Kidney capillary endothelial cell (primary cell): Measurements from ENCODE around the gene SPAG16.
"Not testable (repeated sequence)": the region's sequence is repeated elsewhere in the genome, so short reads cannot be mapped to it uniquely, and the experiment has no call there.

Experiments
- DNase-seq: peaks from one replicate; pipeline ENCODE4 v3.0.0-alpha.2; 2018; ENCODE audit warnings: low spot score

SPAG16 gene

DNA sequence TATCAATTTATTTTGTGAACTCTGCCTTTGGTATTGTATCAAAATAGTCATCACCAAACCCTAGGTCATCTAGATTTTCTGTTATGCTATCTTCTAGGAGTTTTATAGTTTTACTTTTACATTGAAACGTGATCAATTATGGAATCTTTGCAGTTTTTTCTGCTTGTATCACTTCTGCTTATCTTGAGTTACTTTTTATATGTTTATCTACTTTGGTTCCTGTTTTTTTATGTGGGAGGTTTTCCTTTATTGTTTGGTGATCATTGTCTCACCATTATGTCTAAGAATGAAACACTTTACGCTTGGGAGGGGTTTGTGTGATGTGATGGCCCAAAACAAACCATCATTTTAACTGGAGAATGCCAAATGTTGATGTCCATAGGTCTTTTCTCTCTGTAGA is 261.2 kb downstream of the SPAG16 start:
- no peak for DNase-seq

DNA sequence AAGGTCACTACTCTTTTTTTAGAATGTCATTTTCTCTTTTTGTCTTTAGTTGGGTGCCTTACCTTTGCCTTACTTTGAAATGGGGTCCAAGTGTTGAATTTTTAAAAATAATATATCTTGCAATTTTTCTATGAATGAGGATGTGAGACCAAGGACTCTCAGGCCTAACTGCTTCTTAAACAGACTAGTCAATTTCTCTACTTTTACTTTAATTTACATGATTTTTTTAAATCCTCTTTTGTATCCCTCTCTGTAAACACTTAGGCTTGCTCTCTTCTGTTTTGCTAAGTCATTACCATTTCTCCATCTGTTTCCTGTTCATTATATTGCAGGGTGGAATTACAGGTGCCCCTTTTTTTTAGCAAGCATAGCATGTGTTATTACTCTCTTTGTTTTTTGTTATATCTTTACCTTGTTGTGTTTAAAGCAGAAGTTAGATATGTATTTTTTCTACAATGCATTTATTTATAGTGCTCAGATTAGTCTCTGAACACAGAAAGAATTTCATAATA is 261.8 kb downstream of the SPAG16 start:
- no peak for DNase-seq

DNA sequence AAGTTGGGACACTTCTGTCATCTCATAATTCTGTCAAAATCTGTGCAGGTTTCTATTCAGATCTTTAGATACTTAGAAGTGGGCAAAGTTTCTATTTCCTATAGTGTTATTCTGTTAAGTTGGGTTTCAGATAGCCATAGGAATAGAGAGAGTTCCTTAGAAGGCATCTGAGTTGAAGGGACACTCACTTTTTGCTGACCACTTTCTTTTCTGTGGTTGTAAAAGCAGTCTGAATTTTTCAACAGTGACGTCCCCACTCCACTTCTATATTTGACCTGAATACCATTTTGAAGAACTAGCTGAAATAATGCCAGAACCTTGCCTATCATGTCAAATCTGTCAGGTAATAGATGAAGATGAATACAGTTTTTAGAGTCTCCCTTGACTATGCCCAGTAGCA is 267.3 kb downstream of the SPAG16 start:
- no peak for DNase-seq

DNA sequence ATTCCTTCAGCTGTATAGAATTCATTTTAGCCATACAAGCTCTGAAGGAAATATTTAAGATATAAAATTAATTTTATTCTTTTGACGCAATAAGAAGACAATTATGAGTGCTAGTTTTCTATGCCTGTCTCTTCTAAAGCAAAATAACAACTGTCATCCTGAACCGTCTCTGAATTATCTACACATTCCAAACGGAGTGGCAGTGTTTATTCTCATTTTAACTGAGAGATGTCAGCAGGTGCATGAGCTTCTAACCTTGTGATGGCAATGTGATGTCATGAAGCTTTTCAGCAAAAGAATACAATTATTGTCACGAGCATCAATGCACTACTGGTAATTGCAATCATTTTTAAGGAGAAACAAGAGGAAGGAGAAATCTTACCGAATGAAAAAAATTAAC is 274.8 kb downstream of the SPAG16 start:
- DNase-seq: no peak

DNA sequence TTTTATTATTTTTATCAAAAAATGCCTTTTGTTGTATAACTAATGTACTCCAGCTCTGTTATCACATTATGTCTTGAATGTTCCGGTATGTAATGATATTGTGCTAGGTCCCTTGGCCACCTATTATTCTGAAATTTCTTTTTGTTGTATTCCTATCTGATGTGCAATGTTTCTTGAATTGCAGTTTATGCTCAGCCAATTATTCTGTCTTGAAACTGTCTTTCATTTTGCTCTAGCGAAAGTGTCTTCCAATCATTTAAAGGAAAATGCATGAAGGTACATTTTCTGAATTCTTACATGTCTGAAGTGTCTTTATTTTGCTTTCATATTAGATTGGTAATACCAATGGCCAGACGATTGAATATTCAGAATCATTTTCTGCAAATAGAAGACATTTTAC is 277.5 kb downstream of the SPAG16 start:
- no peak for DNase-seq

DNA sequence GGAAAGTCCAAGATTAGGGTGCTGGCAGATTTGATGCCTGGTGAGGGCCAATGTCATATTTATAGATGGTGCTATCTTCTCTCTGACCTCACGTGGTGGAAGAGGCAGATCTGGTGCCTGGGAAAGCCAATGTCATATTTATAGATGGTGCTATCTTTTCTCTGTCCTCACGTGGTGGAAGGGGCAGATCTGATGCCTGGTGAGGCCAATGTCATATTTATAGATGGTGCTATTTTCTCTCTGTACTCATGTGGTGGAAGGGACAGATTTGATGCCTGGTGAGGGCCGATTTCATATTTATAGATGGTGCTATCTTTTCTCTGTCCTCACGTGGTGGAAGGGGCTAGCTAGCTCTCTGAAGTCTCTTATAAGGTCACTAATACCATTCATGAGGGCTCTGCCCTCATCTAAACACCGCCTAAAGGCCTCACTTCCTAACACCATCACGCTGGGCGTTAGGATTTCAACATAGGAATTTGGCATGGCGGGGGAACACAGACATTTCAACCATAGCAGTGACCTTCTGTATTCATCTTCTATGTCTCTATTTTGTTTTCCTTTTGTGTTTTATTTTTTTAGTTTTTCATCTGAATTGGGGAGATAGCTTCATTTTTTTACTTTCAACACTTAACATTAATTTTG is 278.4 kb downstream of the SPAG16 start:
- DNase-seq: no peak

DNA sequence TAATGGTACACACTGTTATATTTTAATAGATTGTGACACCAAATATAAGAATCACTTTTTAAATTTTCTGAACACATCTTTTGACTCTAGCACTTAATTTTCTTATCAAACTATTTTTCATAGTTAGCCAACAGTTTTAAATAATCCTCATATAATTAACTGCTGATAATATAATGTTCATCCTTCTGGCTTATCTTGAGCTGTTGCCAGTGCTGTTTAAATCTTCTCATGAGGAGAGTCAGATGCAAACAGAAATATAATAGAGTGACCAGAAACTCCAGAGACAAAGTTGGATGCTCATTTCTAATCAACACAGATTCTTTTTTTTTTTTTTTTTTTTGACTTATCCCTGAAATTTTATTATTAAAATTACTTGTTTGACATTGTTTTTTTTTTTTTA is 282.6 kb downstream of the SPAG16 start:
- DNase-seq: no peak

DNA sequence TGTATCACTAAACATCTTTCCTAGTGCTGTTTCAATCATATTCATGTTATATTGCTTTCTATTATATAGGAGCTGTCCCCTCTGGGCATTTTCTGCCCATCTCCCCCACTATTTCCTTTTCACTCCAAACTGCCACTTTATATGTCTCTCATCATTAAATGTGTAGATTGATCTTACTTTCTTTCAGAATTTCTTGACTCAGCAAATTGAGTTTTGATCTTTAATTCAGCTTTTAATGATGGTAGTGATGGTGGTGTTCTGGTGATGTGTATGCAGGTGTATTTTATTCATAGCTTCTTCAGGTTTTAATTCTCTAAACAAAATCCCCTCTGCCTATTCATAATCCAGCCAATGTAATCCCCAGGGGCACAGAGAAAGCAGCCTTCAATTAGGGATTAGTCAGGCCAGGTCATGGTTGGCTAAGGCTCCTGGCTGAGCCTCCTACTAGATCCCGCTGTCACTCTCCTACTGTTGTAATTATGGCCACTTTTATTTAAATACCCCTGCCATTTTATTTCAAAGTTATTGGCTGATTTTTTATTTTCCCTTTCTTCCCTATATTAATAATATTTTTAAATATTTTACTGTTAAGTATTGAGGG is 325.4 kb downstream of the SPAG16 start:
- no peak for DNase-seq

DNA sequence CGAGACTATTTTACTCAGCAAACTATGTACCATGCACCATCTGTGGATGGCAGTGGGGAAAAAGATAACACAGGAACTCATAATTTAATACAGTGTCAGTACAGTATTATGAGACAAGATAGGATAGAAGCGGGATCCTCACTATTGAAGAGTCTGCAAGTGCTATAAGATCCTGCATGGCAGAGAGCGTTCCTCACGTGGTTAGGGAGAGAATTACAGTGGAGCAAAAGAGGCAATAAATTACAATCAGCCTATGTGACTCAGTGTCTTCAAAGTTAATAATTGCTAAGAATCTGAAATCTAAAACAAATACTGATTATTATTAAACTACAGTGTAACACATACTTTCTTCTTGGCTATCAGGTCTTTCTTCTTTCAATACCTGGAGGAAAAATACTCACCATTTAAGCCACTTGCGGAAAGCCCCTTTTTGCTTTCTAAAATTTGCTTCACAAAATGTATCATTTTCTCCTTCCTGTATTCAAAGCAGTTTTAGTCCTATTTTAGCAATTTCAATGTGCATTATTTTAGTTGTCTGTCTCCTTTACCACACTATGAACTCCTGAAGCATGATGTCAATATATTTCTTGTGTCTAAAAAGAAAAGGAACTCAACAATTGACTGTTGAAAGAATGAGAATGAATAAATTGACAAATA is 342.9 kb downstream of the SPAG16 start:
- no peak for DNase-seq

DNA sequence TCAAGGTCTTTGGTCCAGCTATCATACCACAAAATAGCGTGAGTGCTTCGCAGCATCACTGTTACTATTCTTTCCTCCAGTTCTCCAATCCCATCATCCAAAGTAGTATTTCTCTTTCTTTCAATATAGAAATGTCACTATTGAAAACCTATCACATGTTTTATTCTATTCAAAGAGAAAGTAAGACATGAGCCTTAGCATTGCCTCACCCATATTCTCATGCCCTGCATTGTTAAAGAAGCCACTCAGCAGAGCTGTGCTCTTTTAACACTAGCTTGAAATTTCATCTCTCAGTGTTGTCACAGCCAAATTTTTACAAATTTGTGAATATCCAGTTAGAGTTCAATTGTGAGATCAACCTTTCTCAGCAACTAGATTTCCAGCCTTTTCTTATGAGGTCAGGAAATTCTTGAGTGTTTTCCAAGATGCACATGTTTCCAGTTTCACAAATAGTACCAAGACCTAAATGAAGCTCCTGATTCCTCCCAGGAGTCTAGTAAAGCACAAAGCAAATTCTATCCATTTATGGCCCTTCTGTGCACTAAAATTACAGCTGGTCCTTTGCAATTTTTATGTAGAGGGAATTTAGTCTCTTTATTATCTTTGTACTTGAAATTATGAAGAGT is 343.7 kb downstream of the SPAG16 start:
- no peak for DNase-seq

DNA sequence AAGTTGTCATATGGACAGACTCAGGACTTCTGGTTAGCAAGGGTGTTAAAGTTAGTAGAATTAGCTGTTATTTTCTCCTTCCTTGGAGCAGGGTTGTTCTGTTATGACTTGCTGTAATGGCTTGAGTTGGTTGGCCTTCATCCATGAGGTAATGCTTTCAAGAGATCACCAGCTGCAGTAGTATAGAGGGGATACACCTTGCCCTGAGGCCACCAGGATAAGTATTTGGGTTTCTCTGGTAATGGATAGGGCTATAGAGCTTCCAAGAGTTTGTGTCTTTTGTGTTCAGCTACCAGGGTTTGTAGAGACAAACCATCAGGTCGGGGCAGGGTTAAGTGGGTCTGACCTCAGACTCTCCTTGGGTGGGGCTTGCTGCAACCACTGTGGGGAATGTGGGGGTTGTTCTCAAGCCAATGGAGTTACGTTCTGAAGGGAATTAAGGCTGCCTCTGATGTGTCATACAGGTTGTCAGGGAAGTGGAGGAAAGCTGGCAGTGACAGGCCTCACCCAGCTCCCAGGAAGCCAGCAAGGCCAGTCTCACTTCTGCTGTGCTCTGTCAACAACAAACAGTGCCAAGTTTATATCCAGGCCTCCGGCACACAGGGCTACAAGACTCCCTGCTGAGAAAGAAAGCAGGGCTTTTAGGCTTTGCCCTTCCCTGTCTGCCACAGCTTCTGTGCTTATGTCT is 356.6 kb downstream of the SPAG16 start:
- no peak for DNase-seq

DNA sequence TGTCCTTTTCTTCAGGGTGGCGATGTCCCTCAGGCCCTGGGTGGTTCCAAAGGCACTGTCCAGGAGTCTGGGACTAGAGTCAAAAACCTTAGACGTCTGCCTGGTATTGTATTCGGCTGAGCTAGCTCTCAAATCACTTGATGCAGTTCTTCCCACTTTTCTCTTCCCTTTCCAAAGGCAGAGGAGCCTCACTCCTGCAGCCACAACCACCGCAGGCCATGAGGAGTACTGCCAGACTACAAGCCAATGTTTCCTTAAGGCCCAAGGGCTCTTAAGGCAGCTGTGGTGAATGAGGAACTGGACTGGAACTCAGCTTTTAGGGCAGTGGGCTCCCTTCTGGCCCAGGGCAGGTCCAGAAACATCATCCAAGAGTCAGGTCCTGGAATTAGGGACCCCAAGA is 360.7 kb downstream of the SPAG16 start:
- no peak for DNase-seq

DNA sequence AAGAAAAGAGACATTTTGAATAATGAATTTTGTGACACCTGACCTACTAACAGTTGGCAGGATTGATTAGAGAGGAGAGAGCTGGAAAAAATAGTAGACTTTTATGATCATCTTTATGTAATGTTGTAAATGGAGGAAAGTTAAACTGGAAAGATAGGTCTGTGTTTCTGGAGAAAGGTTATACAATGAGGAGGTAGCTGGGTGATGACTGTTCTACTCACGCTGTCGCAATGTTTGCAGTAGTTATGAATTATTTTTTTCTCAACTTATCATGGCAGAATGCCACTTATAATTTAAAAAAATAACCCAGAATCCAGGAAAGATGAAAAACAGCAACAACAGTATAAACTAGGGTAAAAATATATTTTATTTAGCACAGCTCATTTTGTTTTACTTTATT is 364.9 kb downstream of the SPAG16 start:
- DNase-seq: no peak

DNA sequence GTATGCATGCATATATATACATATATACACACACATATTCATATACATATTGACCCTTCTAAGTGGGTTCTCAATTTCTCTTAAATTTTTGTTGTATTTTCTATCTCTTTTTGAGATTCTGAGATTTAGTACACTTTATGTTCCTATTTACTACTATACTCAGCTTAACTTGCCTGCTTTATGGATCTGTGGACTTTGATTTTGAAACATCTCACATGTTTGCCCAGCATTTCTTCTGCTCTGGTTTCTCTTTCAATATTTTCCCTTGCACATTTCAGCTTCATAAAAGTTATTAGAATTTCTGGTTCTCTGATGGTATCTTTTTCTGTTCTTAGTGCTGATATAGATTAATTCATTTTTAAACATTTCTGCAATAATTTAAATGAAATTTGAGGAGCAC is 380.6 kb downstream of the SPAG16 start:
- no peak for DNase-seq

DNA sequence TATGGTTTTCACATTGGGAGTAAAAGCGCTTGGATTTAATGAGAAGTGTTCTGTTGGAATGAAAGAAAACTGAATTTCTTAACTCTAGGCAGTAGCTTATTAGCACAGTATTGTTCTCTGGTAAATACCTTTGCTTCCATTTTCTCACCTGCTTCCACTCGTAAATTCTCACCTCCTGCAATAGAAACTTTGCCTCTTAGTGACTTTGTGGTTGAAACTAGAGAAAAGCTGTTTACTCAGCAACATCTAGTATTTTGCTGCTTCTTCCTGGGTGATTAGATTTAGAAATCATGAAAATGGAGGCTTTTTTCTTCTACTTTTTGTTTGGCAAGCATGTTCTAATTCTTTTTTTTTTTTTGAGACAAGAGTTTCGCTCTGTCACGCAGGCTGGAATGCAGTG is 385.4 kb downstream of the SPAG16 start:
- DNase-seq: no peak

DNA sequence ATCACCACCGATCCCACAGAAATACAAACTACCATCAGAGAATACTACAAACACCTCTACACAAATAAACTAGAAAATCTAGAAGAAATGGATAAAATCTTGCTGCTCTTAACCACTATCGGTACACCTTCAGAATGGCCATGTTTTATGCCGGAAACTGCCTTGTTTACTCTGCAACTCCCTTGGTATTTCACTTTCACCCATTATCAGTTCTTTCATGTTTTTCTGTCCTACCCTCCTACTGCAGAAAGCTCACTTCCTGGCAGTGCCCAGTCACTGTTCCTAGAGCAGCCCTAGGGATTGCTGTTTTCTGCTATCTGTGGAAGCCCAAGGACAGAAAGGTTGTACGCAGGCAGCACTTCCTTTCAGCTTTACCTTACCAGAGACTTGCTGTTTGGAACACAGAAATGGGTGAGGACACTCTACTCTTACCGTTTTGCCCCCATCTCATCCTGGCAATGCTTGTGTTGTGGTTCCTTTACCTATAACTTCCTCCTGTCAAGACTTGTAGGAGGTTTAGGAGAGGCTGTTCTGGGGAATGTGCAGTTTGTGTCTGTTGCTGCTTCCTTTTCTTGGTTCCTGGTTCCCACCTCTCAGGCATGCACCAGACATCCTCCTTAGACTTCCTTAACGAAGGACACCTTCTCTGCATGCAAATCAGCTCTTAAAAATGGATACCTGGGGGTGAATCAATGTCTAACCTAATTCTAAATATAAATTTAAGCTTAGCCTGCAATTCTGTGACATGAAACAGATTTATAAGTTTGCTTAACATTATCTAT is 394.4 kb downstream of the SPAG16 start:
- DNase-seq: no peak

DNA sequence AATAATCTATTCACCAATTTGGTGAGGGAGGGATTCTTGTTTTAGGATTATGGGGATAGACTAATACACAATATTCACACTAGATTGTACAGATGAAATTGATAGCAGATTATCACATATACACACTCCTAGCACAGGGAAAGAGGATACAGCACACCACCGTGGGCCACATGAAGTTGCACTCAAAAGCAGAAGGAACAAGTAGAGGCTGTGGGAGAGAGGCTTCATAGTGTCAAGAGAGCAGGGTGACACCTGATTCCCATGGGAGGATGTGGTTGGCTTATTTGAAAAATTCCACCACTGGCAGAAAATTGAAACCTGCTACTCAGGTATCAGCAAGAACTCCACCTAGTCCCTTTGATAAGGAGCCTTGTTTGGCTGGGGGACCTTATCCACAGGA is 395.6 kb downstream of the SPAG16 start:
- no peak for DNase-seq

DNA sequence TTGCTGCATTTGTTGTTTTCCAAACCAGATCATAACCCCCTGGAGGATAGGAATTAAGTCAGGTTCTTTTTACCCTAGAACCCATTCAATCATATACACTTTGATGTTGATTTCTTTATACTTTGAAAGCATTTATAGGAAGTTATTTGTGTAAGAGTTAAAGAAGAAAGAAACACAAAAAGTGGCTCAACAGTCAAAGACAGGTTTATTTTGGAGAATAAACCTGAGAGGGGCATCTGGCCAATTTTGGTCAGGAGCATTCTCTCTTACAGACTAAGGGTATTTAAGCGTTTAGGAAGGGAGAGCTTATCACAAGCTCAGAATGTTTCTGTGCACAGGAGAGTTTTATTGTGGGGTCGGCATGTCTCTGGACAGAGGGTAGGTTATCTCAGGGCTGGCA is 398.0 kb downstream of the SPAG16 start:
- DNase-seq: no peak

DNA sequence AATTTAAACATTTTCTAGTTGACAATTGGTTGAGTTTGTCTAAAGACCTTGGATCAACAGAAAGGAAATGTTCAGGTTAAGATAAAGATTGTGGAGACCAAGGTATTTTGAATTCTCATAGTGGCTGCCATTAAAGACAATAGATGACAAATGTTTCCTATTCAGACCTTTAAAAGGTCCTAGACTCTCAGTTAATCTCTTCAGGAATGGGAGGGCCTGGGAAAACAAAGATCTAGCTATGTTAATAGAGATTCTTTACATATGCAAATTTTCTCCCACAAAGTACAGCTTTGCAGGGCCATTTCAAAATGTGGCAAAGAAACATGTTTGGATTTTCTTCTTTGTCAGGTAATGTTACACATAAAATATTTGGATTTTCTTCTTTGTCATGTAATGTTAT is 403.9 kb downstream of the SPAG16 start:
- DNase-seq: no peak

DNA sequence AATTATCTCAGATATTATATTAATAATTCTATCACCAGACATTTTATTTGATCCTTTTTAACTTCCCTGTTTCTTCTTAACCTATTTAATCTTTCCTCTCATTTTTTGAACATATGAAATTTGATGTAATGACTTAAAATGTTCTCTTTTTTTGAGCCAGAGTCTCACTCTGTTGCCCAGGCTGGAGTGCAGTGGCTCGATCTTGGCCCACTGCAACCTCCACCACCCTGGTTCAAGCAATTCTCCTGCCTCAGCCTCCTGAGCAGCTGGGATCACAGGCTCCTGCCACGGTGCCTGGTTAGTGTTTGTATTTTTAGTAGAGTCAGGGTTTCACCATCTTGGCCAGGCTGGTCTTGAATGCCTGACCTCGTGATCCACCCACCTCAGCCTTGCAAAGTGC is 404.6 kb downstream of the SPAG16 start:
- not testable (repeated sequence) for DNase-seq

DNA sequence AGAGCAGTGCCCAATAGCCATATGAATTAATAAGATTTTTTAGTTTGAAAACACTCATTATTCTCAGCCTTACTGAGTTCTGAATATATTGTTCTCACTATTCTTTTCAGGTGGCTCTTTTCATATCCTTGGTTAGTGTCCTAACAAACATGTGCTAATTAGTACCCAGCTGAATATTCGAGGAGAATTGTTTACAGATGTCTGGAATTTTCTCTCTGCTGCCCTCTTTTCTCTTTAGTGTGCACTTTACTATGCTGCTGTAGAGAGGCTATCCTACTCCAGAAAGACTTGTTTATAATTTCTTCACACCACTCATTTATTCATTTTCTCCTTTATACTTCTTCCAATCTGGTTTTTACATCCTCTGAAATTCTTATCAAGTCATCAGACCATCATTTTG is 405.3 kb downstream of the SPAG16 start:
- no peak for DNase-seq

DNA sequence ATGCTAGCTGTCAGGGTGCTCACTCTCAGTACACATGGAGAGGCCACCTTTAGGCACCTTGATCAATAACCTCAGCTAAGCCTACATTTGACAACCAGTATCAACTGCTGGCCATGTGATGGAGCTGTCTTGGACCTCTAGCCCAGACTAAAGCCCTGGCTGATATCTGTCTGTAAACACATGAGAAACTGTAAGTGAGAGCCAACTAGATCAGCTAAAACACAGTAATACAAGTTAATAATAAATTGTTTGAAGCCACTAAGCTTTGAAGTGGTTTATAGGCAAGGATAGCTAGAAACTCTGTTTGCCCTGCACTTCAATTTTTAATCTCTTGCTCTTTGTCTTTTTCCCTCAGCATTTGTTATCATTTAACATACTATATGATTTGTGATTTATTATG is 407.1 kb downstream of the SPAG16 start:
- DNase-seq: no peak
